ENCODE data around the gene COLEC11. TPM values are rescaled to one million over a fixed set of nuclear protein-coding genes. Genes with fewer than 3 reads are reported as not detected.
A peak's percentile ranks its signal among the peaks of the same experiment; 100 is the strongest.
"Not testable (repeated sequence)": the region's sequence is repeated elsewhere in the genome, so short reads cannot be mapped to it uniquely, and the experiment has no call there.

The COLEC11 gene
- total RNA-seq, 1 experiment from 2014 or later, result not detected

DNA sequence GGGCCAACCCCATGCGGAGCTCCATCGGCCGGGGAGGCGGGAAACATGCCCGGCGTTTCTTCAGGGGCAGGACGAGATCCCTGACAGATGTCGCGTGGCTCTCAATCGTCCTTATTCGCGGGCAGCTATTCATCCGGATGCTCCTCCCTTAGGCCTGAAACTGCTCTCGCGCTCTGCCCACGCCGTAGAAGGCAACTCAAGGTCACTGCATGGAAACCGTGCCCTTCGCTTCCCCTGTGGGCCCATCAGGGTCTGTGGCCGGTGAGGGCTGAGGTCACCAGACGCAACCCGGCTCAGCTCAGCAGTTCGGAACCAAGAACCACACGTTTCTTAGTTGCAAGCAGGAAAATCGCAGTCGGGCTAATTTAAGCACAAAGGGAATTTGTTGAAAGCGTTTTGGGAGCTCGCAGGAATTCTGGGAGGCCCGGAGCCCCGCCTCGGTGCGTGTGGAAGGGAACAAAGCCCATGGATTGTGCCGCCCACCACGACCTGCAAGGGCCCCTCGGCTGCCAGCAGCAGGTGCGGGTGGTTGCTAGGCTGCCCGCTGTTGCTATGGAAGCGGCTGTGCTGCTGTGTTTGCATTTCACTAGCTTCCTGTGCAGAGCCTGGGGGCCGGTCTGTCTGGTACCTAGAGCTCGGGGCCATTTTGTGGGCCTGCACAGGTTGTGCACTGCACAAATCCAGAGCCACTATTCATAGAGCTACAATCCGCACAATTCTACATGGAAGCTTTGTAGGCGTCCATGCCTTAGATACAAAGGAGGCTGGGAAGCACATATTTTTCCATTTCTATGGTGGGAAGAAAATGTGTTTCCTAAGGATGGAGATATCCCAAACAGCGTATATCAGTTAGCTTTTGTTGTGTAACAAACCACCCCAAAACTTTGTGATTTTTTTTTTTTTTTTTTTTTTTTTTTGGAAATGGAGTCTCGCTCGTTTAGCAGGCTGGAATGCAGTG lies 57.1 kb downstream of the COLEC11 start:
- peak; percentile 49 for DNase-seq (ENCODE audit: low read depth)

- no peak for DNase-seq (ENCODE audit: low read depth)
Measured at GRCh38 chr2:3652896-3653625, 58.1 kb downstream of the COLEC11 start.

- no peak for DNase-seq (ENCODE audit: low read depth)
Measured at GRCh38 chr2:3654011-3654410, 59.1 kb downstream of the COLEC11 start.

GRCh38 chr2:3654531-3655225 lies 59.8 kb downstream of the COLEC11 start:
- no peak for DNase-seq (ENCODE audit: low read depth)

- DNase-seq (ENCODE audit: low read depth), result no peak
Measured at GRCh38 chr2:3655871-3656761, 61.2 kb downstream of the COLEC11 start.

DNA sequence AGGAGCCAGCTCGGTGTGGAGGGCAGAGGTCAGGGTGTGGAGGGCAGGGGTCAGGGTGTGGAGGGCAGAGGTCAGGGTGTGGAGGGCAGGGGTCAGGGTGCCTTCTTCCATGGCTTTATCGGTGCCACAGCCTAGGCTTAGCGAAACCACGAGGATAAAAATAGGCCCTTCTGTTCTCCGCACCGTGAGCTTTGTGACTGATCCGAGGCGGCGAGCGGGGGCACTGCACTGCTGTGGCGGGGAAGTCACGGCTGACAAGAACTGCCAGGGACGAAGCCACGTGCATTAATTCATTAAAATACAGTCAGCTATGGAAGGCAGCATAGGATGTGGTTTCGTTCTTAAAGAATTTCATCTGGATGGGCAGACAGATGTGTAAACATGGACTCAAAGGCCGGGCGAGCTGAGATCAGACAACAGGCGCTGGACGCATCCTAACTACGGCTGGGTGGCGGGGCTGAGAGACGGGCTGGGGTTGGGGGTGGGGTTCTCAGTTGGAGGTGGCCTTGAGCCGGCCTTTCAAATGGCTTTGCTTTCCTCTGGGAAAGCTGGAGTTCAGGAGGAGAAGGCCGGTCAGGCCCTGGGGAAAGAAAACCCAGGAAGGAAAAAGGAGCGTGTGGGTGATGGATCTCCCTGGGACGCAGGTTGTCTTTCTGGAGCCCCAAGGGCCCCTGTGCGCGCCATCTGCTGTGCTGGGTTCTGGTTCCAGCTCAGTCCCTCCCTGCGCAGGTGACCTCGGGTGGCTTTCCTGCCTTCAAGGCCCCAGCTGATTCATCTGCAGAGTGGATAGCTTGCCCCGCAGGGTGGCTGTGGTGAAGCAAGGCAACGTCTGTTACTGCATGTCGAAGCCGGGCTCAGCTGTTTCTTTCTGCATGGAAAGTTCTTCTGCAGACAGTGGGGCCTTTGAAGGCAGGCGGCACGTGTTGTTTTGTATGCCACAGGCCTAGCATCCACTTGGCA lies 62.1 kb downstream of the COLEC11 start:
- DNase-seq (ENCODE audit: low read depth), result no peak

DNA sequence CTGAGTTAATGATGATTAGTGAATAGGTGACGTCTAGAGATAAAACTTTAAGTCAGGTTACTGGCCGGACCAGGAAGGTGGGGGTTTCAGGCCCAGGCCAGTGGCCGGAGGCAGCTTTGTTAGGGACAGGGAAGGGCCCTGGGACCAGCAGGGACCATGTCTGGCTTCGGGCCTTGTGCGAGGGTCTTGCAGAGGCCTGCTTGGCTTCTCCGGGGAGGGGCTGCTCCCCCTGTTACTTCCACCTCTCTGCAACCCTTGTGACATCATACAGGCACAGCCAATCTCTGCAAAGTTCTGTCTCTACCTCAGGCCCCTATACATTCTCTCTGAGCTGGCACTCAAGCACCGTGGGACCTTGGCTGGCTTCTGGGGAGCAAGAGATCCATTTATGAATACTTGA lies 63.0 kb downstream of the COLEC11 start, which contains the start of gene ALLC:
TSS of gene ALLC (plus strand) at position 320 of the 400 bp plus-strand sequence. CDS start 12,958 bp downstream, outside the sequence.
- no peak for DNase-seq (ENCODE audit: low read depth)

DNA sequence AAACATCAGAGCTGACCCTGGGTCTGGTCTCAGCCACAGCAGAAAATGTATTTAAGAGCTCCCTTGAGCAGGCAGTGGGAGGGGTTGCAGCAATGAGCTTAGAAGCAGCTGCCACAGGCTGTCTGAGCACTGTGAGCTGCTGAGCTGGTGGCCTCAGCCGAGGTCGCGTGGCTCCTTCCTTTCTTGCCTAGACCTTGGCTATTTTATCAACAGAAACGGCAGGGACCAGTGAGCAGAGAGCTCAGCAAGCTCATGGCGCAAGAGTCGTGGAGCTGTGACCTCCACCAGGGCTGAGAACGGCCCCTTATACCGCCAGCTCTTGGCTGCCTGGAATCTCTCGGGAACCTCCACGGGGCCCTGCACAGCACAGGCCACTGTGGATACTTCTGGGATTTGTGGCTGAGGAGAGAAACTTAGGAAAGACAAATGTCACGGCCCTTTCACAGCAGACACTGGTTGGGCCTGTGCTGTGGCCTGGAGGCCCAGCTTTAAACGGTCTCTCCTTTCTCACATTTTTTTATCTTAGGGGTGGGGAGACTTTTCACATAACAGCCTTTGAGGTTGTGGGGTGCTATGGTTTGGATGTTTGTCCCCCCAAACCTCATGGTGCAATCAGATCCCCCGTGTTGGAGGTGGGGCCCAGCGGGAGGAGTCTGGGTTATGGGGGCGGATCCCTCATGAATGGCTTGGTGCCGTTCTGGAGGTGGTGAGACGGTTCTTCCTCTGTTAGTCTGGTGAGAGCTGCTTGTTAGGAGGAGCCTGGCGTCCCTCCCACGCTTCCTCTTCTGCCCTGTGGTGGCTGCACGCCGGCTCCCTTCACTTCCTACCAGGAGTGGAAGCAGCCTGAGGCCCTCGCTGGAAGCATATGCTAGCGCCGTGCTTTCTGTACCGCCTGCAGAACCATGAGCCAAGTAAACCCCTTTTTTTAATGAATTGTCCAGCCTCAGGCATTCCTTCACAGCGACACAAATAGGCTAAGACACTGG lies 64.8 kb downstream of the COLEC11 start:
- peak; percentile 34 for DNase-seq (ENCODE audit: low read depth)

GRCh38 chr2:3660640-3661039 lies 65.7 kb downstream of the COLEC11 start:
- DNase-seq (ENCODE audit: low read depth), result not testable (repeated sequence)

DNA sequence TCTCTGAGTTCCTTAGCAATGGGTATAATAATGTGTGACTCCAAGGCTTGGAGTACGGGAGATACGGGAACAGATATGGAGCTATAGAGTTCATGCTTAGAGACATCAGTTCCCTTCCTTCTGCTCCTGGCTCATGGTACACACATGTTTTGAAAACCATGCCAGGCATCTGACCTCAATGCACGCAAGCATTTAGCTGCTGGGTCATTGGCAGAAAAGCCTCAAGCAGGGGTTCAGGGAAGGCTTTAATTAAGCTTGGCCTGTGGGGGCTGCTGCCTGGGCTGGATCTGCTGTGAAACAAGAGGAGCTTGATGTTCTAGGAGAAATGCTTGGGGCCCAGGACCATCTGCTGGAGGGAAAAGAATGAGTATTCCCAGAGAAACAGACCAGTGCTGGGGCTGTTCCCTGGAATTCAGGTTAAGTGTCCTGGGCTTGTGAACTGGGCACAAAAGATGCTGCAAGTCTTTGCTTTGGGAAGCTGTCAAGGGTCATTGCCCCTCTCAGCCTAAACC lies 66.3 kb downstream of the COLEC11 start:
- no peak for DNase-seq (ENCODE audit: low read depth)

DNA sequence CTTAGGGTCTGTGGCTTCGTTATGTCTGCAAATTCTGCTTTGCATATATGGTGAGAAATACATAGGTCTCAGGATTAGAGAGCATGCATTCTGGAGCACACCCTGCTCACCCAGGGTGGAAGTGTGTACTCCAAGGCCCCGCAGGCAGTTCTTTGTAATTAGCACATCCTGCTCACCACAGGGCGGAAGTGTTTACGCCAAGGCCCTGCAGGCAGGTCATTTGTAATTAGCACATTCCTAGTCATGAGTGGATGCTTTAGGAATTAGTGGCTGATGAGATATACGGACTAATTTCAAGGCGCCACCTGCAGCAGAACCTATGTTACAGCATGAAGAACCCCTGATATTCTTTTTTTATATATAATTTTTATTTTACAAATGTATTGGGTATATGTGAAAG lies 67.3 kb downstream of the COLEC11 start:
- DNase-seq (ENCODE audit: low read depth), result no peak

GRCh38 chr2:3664118-3664517 lies 69.2 kb downstream of the COLEC11 start:
- DNase-seq (ENCODE audit: low read depth), result no peak

- DNase-seq (ENCODE audit: low read depth), result no peak
Measured at GRCh38 chr2:3664925-3665324, 70.0 kb downstream of the COLEC11 start.

- no peak for DNase-seq (ENCODE audit: low read depth)
Measured at GRCh38 chr2:3665886-3666612, 71.1 kb downstream of the COLEC11 start.

GRCh38 chr2:3666613-3666975 lies 71.7 kb downstream of the COLEC11 start:
- no peak for DNase-seq (ENCODE audit: low read depth)

GRCh38 chr2:3667151-3667631 lies 72.3 kb downstream of the COLEC11 start:
- DNase-seq (ENCODE audit: low read depth), result no peak

GRCh38 chr2:3669656-3670055 lies 74.7 kb downstream of the COLEC11 start:
- DNase-seq (ENCODE audit: low read depth), result no peak
